GM19463 (cell line): Measurements from ENCODE around the gene SFXN3.

Source experiments
- ATAC-seq: cut with Tn5 transposase; IDR thresholded peaks from one replicate; pipeline ENCODE4 v1.9.1; 2021; ENCODE audit warnings: mild to moderate bottlenecking, moderate library complexity; ENCODE audit not compliant: unreplicated experiment

The SFXN3 gene

GRCh38 chr10:101014966-101015581 lies 16.0 kb upstream of the SFXN3 start:
- ATAC-seq, result no peak

- no peak for ATAC-seq
Measured at GRCh38 chr10:101015582-101015973, 15.5 kb upstream of the SFXN3 start.

GRCh38 chr10:101016814-101017213 lies 14.2 kb upstream of the SFXN3 start:
- no peak for ATAC-seq

- ATAC-seq, result no peak
Measured at GRCh38 chr10:101018118-101018599, 12.9 kb upstream of the SFXN3 start.

GRCh38 chr10:101018600-101019439 lies 12.2 kb upstream of the SFXN3 start:
- peak; percentile 71 for ATAC-seq

- no peak for ATAC-seq
Measured at GRCh38 chr10:101019440-101019703, 11.7 kb upstream of the SFXN3 start.

GRCh38 chr10:101020427-101021075 lies 10.5 kb upstream of the SFXN3 start:
- no peak for ATAC-seq

GRCh38 chr10:101021239-101021638 lies 9.8 kb upstream of the SFXN3 start:
- ATAC-seq, result no peak

- no peak for ATAC-seq
Measured at GRCh38 chr10:101021692-101022251, 9.3 kb upstream of the SFXN3 start.

- ATAC-seq, result no peak
Measured at GRCh38 chr10:101022967-101023705, 7.9 kb upstream of the SFXN3 start.

- no peak for ATAC-seq
Measured at GRCh38 chr10:101027106-101027720, 3.8 kb upstream of the SFXN3 start.

GRCh38 chr10:101028446-101029337 lies 2.3 kb upstream of the SFXN3 start:
- no peak for ATAC-seq

GRCh38 chr10:101029520-101030295 lies 1.3 kb upstream of the SFXN3 start:
- ATAC-seq, result no peak

GRCh38 chr10:101030496-101031127 lies 422 bp upstream of the SFXN3 start:
- ATAC-seq, result no peak

- ATAC-seq, result peak; percentile 41
Measured at GRCh38 chr10:101031796-101032636, 982 bp downstream of the SFXN3 start.

- peak; percentile 22 for ATAC-seq
Measured at GRCh38 chr10:101032637-101033224, 1.7 kb downstream of the SFXN3 start.

- ATAC-seq, result no peak
Measured at GRCh38 chr10:101033276-101033675, 2.2 kb downstream of the SFXN3 start.
